ENCODE measurements around the gene MPHOSPH6.
"Not testable (repeated sequence)": the region's sequence is repeated elsewhere in the genome, so short reads cannot be mapped to it uniquely, and the experiment has no call there.

MPHOSPH6 gene, protein sequence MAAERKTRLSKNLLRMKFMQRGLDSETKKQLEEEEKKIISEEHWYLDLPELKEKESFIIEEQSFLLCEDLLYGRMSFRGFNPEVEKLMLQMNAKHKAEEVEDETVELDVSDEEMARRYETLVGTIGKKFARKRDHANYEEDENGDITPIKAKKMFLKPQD

DNA sequence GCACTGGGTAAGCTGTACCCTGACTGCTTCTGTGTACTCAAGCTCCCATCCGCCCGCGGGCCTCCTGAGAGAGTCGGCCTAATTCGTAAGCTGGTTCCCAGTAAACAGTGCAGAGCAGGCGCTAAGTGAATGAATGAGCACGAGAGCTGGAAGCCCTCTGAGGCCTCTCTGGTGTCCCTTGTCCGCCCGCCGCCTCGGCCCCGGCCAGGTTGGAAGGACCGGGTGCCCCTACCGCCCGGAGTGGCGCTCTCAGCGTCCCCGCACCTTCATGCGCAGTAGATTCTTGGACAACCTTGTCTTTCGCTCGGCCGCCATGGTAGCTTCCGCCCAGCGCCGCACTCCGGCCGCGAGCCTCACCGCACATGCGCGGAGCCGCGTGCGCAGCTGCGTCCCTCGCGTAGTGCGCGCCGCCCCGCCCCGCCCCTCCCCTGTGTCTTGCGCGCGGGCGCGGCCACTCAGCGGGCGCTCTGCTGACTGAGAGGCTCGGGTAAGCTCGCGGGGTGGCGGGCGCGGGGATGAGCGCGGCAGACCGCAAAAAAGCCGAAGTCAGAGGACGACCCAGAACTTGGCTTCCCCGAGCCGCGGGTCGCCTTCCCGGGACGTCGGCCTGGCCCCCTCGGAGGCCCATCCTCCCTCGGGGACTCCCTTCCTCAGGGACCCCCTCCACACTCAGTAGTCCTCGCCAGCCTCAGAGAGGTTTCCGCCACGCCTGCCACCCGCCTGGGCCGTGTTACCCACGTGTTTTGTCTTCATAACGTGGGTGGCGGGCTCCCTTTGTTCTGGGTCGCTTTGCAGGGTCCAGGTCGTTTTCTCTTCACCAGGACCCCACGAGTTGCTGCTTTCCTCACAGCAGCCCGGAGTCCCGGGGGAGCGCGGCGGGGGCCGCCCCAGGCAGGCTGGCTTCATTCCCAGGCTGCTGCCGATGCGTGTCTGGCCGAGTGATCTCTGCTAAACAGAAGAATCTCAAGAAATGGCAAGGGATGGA is at the start of gene MPHOSPH6:
Gene MPHOSPH6, minus strand, starts transcription at position 364 of the 985 bp plus-strand sequence. Its CDS starts 49 bp downstream, at position 315.
- DNase-seq = peak; percentile 76 to 91 (median 82)

DNA sequence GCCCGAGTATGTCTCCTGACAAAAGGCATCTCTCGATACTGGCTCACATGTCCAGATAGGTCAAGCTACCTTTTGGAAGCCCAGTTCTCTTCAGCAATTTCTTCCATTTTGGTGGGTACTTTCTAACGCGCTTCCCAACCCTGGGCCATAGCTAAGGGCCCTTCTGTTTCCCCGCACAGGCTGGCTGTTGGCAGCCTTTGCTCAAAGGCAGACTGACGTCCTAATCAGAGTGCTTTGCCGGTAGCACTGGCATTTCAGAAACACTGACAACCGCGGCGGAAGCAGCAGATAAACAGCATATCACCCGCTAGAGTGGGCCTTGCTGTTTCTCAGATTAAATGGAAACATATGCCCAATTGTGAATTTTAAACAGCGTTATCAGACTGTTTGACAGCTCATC is 49.3 kb upstream of the MPHOSPH6 start:
- no peak for DNase-seq

DNA sequence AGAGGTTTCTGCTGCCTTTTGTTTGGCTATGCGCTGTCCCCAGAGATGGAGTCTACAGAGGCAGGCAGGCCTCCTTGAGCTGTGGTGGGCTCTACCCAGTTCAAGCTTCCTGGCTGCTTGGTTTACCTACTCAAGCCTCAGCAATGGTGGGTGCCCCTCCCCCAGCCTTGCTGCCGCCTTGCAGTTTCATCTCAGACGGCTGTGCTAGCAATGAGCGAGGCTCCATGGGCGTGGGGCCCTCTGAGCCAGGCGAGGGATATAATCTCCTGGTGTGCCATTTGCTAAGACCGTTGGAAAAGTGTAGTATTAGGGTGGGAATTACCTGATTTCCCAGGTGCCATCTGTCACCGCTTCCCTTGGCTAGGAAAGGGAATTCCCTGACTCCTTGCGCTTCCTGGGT is 39.3 kb upstream of the MPHOSPH6 start:
- DNase-seq = not testable (repeated sequence)

DNA sequence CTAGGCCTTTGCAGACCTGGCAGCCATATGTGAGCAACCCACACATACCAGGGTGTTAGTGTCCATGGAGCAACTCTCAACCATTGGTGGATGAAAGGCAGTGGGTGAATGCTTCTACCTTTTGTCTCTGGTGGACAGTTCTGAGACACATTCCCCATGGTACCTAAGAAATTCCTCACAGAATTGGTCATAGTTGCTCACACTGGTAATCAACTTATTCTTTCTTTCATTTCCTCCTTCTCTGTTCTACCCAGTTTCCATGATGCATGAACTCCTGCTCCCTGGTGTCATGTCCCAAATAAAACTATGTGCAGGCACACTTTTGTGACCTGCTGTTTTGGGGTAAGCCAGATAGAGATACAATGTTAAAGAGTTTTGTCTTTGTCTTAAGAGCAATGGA is 33.2 kb upstream of the MPHOSPH6 start:
- no peak for DNase-seq

DNA sequence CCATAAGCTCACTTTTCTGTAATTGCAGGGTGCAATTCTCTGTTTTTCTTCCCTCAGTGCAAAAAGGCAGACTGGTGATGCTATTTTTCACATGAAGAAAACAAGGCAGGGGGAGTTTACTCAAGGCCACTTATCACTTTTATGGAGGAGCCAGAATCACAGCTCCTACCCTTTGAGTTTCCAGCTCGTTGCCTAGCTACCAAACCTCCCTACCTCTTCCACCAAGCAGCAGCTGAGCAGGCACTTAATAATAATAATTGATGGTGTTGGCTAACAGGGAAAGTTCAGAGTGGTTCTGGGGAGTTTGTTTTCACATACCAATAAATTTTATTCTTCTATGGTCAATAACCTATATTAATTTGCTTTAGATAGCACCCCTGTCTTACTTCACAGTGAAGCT is 31.9 kb upstream of the MPHOSPH6 start:
- DNase-seq = no peak

DNA sequence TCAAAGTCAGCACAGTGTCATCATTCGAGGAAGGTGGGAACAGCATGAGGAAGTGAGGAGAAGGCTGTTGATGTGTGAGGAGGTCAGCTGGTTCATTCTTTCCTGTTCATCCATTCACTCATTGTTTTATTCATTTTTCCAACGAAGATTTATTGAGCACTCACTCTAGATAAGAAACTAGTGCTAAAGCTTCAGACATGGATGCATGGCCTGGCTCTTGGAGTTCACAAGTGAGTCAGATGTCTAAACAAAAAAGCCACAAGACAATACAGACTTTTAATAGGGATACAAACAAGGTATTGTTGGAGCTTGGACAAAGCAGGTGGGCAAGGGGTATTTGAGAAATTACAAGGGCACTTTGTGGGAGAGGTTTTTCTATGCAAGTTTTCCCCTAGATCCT is 31.3 kb upstream of the MPHOSPH6 start:
- no peak for DNase-seq

DNA sequence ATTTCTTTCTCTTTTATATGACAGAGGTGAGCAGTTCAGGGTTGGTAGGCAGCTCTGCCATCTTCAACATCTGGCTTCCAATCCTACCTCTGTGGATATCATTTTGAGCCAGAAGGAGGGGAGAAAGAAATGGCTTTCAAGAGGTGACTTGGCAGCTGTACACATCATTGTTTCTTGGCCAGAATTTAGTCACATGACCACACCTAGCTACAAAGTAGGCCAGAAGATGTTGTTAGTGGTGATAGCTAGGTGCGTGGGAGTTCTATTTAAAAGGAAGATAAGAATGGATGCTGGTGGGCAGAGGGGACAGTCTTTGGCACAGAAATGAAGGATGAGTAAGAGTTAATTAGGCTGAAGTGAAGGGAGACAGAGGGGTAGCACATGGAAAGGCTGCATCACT is 29.2 kb upstream of the MPHOSPH6 start:
- no peak for DNase-seq

DNA sequence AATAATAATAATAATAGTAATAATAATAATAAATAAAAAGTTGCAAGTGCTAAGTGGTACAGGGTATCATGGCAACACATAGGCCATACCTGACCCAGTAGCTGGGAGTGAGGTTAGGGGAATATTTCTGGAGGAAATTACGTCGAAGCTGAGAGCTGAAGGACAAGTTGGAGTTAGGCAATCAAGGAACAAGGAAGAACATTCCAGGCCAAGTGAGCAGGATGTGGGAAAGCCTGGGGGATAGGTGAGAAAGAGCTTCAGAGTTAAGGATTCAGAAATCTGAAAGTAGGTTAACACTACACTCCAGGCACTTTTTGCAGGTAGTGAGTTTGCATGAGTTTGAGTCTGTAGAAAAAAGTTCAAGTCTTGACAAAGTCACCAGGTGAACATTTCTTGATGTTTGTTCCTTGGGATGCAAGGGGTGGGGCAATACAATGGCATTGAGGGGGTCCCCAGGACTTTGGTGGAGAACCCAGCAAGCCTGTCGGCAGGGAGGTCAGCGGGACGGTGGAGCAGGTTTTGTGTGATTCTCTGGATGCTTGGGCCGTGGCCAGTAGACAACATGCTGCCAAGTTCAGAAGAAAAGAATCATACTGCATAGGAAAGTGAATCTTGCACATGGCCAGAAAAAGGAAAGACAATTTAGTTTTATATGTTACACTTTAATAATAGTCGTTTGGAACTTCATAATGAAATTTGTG is 27.7 kb upstream of the MPHOSPH6 start:
- DNase-seq = no peak

DNA sequence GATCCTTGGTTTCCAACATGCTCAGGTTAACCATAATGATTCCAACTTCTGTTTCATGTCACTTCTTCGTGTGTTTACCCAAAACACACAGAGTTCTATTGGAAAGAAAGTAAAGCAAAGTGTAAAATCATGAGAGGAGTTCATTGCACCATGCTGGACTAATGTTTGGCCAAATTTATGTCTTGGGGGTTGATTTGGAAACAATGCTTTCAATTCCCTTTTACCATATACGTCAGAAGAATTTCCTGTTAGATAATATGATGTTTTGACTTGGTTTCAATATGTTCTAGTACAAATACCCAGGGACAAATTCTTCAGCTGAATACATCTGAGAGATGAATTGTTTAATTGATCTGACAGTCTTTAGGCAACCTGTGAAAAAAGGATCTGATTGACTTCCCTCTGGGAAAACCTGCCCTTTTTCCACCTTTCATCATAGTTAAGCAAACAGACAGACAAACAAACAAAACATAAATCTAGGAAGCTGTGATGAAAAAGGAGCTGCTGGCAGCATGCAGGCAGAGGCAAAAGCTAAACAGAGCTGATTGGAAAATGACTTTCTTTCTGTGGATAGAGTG is 26.0 kb upstream of the MPHOSPH6 start:
- no peak for DNase-seq

DNA sequence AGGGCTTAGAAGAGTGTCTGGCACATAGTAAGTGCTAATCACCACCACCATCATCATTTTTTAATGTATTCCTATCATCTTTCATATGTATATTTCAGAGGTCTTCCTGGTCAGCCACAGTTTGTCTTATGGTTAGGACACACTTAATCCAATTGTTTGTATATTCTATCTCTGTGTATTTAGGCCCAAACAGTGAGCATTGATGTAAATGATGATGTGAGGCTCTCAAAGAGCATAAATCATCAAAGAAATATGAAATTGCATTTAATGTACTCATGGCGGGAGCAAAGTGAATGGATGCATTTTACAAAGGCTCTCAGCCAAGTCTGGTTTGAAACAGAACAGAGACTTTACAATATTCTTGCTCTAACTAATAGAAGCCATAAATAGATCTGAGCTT is 24.1 kb upstream of the MPHOSPH6 start:
- DNase-seq = no peak

DNA sequence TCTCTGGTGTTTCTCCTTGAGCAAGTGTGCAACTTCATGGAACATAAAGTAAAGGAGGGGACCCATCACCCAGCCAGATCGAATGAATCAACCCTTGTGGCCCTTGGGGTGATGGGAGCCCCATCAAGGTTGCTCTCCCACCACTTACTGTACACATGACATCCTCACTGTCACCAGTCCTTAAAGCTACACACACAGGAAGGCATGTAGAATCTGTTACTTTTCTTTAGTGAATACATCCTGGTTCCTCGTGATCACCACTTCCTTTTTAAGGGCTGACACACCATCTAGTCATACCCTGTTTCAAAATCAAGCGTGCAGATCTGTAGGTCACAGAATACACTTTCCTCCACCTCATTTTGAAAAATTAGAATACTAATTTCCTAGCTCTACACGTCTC is 22.6 kb upstream of the MPHOSPH6 start:
- DNase-seq = no peak

DNA sequence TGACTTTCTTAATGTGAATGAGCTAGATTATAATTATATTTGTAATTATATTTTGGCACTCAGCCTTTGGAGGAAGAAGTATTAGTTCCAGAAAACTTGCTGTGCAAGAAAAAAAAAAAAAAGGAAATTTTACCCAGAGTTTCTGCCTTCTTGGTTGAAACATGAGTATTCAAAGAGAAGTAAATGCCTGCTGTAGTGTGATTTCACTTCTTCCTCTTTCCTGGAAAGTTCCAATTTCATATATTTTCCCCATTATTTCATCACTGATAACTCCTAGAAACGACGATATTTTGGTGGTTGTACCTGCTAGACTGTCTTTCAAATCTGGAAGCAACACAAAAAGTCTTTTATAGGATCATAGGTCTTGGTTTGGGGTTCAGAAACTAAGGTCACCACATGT is 20.4 kb upstream of the MPHOSPH6 start:
- DNase-seq = no peak

DNA sequence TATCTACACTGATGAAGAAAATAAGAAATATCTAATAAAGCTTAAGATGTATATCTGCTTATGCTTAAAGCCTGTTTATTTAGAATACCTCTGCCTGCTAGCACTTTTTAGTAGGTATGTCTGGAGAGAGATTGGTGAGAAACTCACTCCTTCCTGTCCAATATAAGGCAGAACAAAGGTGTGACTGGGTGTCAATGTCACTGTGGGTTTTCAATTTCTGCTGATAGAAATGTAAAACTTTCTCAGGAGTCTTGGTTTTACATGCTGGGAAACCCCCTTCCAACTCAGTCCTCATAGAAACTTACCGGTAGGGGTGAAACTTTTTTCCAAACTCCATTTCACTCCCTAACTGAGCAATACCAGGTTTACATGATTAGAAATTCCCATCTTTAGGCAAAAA is 17.8 kb upstream of the MPHOSPH6 start:
- no peak for DNase-seq

DNA sequence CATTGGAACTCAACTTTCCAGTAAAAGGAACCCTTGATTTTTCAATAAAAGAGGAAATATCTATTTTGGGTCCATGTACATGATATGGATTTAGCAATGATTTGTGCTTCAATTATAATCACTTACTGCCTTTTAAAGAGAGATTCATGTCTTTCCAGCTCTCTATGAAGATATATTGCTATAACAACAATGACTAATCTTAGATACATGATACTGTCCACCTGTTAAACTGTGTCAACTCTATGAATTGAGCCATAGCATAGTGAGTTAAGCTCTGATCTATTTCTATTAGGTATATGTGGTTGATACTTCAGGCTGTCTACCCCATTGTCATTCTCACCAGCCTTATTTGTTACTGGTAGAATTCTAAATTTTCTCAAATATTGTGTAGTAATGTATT is 15.0 kb upstream of the MPHOSPH6 start:
- no peak for DNase-seq

DNA sequence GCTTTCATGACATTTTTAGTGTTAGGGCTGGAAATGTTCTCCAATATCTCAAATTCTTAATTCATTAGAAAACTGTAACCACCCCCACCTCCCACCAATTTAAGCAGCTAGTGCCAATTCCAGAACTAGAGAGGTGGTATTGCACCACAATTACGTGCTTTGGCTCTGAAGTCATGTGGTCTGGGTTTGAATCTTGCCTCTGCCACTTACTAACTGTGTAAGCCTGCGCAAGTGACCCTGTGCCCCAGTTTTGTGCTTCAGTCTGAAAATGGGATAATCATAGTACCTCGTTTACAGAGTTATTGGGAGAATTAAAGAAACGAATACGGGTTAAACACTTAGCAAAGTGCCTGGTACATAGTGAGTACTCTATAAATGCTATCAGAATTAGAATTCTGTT is 14.2 kb upstream of the MPHOSPH6 start:
- no peak for DNase-seq

DNA sequence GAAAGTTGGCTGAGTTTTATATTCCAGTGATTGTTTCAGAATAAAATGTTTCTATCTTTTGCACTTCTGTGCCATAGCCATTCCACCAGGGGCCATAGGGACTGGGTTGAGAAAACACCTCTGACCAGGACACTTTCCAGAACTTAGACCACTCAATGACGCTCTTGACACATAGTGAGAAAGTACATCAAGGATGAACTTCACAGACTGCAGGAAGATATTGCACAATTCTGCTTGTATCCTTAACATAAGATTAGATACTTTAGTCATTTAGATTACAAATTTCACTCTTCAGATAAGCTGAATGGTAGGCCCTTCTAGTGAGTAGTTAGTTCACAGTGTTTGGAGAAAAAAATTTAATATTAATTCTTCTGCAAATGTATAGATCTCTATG is 13.0 kb upstream of the MPHOSPH6 start:
- DNase-seq = no peak

DNA sequence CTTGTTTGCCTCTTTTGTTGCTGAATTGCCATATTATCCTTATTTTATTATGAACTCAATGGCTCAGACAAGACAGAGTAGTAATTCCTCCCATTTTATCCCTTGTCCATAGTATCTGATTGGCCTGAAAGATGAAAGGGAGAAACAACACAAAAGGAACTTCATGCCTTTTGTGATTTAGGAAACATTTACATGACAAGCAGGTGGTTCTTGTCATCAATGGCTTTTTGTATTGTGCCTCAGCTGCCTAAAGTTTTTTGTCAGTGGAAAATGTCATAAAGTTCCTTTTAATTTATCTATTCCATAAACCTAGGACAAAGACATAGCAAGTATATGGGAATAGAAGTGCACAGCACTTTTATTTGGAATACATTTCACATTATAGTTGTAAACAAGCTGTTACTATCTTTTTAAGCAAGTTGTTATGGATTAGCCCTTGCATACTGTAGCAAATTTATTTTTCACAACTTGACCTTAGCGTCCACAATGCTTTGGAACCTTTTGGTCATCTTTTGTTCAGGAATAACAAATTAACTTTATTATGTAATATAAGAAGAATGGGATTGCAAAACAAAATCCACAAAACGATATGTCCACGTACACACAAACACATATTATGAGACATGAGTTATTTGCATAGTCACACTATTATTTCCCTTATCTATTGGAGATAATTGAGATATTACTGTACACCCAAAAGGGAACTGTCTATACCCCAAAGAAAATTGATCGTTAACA is 12.4 kb upstream of the MPHOSPH6 start:
- no peak for DNase-seq

DNA sequence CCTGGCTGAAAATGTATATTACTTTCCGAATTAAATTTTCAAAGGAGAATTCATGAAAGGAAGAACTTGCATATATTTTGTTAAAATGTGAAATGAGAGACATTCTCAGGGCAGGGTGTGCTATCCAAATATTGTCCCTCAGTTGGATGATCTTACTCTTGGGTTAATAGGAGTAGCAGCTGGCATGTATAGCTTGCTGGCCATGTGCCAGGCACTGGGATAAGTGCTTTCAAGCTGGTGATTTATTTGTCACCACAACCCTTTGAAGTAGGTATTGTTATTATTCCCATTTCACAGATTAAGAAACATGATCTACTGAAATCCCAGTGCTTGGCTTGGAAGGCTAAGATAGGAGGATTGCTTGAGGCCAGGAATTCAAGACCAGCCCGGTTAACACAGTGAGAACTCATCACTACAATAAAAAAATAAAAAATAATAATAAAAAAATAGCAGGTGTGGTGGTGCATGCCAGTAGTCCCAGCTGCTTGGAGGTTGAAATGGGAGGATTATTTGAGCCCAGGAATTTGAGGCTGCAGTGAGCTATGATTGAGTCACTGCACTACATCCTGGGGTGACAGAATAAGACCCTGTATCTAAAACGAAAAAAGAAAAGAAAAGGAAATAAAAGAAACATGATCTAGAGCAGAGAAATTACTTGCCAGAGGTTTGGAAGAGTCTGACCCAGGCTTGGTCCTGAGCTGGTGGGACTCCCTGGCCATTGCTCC is 11.6 kb upstream of the MPHOSPH6 start:
- DNase-seq = no peak

DNA sequence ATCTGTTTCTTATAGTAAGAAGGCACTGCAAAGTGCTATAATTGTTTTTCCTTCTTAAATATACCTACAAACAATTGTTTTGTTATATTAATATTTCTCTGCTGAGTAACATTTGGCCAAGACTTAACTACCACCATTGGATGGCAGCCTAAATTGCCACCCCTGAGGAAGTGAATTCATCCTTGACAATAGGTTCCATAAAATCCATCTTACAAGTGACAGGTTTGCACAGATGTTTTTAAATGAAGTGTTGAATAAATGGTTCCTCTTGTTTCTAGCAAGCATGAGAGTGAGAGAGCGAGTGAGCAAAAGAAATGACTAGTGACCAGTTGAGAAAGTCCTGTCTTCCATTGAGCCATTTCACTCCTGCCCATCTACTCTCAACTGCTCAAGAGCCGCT is 8.3 kb upstream of the MPHOSPH6 start:
- DNase-seq = no peak

DNA sequence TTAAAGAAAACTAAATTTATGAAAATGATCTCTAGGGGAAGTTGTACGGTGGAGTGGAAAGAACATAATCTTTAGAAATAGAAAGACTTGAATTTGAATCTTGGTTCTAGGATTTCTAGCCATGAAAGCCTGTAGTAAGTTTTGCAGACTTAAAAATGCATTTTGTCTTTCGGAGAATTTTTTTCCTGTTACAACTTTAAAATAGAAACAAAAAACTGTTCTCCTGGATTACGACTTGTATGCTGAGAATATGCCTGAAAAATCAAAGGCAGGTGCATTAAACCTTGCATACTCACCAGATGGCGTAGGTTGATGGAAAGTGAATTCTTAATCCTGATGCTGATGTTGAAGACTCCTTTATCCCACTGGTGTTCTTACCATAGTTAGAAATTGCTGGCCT is 7.5 kb upstream of the MPHOSPH6 start:
- DNase-seq = no peak

DNA sequence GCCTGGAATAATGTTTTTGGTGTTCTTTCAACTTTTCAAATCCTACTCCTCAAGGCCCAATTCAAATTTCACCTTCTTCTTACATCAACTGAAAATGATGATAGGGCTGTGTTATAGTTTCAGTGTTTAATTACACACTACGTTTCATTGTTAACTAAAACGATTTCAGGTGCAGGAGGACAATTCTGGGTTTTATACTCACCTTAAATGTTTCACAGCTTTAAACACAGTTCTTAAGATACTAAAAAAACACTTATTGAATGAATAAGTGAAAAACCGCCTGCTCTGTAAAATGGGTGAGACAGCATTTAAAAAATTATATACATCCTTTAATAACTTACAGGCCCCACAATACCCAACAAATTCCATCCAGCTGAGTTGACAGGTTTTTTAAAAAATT is 6.2 kb upstream of the MPHOSPH6 start:
- DNase-seq = no peak

DNA sequence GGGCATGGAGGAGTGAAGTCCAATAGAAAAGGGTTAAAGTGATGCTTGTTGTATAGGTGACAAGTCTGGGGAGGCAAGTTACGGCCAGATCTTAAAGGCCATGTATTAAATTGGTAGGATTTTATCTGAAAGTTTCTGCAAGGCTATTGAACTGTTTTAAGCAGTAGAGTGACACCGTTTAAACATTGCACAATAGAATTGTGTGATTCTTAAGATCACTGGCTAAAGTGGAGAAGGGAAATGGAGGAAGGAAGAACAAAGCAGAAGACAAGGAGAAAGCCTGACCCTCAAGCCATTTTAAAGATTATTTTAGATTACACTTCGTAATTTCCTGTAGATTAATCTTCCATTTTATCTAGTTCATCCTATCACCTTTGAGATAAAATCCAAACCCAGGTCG is 5.6 kb upstream of the MPHOSPH6 start:
- DNase-seq = no peak

Measured in activated naive CD4-positive, alpha-beta T cell (primary cell).